Superior temporal gyrus (tissue), 1 donor: ENCODE measurements around the gene DDX28.
"Not testable (repeated sequence)": the region's sequence is repeated elsewhere in the genome, so short reads cannot be mapped to it uniquely, and the experiment has no call there.

Experiments used
- DNase-seq: peaks from one replicate; pipeline ENCODE4 v3.0.0-alpha.2; 2016; ENCODE audit errors: extremely low spot score

Gene DDX28

DNA sequence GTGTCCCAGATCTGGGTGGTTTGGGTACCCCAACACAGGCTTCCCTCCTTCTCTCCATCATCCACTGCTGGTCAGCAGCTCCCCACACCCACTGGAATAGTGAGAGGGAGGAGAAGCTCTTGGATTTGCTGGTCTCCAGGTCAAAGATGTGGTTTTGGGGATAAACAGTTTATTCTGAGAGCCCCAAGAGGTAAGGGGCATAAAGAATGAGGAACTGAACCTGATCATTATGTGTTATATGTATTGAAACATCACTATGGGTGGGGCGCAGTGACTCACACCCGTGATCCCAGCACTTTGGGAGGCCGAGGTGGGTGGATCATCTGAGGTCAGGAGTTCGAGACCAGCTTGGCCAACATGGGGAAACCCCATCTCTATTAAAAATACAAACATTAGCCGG, 27.6 kb downstream of the DDX28 start:
- DNase-seq, result no peak

- DNase-seq, result not testable (repeated sequence)
Observed at GRCh38 chr16:67994040-67994408, 29.0 kb downstream of the DDX28 start.

GRCh38 chr16:67993207-67994039, 29.6 kb downstream of the DDX28 start:
- peak; percentile 58 for DNase-seq

DNA sequence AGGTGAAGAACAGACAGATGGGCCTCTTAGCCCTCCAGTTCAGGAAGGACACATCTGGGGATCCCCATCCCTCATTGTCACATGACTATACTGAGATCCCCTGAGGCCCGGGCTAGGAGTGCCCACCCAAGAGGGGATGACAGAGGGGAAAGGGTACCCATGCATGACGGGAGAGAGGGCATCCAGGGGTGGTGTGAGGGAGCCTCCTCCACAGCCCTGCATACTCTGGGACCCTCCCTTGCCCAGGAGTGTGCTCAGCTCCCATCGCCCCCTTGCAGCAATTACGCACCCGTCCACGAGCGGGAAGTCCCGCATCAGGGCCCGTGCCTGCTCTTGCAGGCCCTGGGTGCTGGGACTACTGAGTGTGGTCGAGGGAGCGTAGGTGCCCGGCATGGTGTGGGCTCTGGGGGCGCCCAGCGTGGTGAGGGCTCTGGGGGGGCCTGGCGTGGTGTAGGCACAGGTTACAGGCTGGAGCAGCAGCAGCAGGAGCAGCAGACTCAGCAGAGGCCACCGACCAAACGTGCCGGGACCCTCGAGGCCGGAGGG, 30.3 kb downstream of the DDX28 start:
- no peak for DNase-seq

GRCh38 chr16:67990018-67990386, 33.0 kb downstream of the DDX28 start:
- no peak for DNase-seq

DNA sequence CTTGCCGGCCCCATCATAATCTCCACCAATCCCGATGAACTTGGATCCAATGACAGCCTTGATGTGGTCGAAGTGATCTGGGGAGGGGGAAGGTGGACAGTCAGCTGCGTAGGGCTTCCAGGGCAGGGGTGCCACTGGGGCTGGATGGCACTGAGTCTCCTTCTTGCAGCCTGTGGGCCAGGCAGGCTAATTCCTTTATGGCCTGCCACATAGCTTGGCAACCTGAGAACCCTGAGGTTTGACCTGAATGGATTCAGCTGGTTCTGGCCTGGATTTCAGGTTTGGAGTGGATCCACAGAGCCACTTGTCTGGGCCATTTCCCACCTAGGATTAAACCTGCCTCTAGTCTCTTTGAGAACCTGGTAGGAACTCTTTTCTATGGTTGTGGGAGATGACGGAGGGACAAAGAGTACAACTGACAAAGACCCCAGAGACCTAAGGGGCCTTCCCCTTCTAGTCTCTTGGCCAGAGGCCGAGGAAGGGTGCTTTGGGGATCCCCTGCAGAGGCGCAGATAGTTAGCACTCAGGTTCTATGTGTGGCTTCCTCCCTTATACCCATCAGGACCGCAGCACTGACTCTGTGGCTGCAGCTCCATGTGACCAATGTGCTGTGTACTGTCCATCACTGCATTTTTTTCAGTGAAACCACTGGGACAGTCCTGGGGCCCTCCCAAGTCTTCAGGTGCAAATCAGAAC, 33.6 kb downstream of the DDX28 start:
- DNase-seq, result no peak

DNA sequence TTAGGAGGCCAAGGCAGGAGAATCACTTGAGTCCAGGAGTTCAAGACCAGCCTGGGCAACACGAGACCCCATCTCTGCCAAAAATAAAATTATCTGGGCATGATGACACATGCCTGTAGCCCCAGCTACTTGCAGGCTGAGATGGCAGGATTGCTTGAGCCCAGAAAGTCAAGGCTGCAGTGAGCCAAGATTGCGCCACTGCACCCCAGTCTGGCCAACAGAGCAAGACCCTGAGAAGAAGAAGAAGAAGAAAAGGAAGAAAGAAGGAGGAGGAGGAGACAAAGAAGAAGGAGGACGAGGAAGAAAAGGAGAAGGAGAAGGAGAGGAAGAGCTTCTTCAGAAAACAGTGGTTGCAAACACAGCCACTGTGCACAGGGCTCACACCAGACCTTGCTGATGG, 34.4 kb downstream of the DDX28 start:
- no peak for DNase-seq

DNA sequence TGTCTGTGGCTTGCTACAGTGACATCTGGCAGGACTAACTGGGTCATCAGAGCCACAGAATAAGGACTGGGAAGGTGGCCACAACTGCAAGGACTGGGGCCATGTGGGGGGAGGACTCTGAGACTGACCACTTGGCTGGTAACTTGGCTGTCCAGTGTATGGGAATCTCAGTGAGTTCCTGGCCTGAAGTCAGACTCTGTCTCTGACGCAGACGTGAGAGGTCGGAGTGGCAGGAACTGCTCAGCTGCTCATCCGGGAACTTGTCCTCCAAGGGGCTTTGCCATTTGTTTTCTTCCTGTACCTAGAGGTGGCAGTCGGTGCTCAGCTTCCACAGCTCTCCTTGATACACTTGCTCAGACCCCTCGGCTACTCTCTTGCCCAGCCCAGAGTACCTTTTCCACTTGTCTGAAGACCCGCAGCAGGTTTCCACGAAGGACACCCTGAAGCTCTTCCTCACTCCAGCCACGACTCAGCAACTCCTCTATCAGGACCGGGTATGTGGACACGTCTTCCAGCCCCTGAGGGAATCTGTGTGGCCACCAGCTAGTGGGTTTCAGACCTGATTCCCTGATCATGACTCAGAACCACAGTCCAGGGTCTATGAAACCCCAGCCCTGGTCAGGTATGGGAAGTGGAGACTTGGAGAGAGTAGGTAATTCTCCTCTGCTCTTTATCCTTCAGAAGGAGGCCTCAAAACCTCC, 35.4 kb downstream of the DDX28 start:
- DNase-seq, result no peak

- no peak for DNase-seq
Observed at GRCh38 chr16:67986949-67987348, 36.1 kb downstream of the DDX28 start.

DNA sequence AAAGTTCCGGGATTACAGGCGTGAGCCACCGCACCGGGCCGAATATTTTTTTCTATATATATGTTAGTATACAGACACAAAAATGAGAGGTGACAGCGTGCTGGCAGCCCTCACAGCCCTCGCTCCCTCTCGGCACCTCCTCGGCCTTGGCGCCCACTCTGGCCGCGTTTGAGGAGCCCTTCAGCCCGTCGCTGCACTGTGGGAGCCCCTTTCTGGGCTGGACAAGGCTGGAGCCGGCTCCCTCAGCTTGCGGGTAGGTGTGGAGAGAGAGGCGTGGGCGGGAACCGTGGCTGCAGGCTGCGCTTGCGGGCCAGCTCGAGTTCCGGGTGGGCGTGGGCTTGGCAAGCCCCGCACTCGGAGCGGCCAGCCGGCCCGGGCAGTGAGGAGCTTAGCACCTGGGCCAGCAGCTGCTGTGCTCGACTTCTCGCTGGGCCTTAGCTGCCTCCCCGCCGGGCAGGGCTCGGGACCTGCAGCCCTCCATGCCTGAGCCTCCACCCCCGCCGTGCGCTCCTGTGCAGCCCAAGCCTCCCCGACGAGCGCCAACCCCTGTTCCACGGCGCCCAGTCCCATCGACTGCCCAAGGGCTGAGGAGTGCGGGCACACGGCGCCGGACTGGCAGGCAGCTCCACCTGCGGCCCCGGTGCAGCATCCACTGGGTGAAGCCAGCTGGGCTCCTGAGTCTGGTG, 40.9 kb downstream of the DDX28 start:
- DNase-seq, result no peak

GRCh38 chr16:67979955-67980678, 42.9 kb downstream of the DDX28 start, which contains the start of gene DPEP3:
Gene DPEP3, minus strand, starts transcription at chr16:67980499. Its CDS starts 119 bp downstream, at chr16:67980380.
- no peak for DNase-seq

- no peak for DNase-seq
Observed at GRCh38 chr16:67977469-67978227, 45.4 kb downstream of the DDX28 start.

GRCh38 chr16:67977005-67977404, 46.0 kb downstream of the DDX28 start:
- no peak for DNase-seq

DNA sequence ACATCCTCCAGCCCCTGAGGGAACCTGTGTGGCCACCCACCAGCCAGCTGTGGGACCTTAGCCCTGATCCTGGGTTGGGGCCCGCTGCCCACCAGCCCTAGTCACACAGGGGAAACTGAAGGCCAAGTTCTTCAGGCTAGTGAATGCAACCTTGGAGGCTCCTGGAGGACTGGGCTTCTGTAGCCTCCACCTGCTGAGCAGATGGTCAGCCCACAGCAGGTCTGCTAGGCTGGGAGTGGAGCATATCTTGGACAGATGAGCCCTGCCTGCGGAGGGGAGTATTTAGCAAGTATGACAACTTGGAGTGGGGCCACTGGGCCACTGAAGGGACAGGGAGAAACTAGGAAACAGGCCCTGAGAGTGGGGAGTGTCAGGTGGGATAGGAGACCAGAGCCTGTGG, 46.8 kb downstream of the DDX28 start:
- no peak for DNase-seq

DNA sequence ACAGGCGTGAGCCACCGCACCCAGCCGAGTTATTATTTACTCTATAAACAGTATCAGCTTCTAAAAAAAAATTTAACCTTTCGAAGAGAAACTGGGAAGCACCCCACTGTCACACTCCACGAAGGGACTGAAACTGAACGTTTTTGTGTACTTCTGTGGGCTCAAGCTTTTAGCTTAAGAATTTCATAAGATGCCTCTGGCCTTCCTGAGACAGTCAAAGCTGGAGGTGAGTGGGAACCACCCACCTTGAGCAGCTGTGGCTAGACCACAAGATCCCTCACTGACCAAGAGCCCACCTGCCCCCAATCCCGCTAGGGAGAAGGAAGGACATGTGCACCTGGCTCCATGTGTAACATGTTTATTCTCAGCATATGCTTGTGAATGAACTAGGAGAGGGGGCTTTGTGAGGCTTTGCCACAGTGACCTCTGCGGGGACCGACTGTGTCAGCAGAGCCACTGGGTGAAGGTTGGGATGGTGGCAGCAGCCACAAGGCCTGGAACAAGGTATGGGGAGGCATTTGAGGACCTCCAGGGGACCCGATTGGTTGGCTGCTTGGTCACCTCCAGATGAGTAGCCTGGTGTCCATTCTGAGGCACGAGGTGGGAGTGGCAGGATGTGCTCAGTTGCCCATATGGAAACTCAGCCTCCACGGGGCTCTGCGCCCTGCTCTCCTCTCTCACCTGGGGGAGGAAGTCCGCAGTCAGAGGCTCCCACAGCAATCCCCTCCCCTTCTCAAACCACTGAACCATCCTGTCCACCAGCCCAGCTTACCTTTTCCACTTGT, 47.5 kb downstream of the DDX28 start:
- no peak for DNase-seq

DNA sequence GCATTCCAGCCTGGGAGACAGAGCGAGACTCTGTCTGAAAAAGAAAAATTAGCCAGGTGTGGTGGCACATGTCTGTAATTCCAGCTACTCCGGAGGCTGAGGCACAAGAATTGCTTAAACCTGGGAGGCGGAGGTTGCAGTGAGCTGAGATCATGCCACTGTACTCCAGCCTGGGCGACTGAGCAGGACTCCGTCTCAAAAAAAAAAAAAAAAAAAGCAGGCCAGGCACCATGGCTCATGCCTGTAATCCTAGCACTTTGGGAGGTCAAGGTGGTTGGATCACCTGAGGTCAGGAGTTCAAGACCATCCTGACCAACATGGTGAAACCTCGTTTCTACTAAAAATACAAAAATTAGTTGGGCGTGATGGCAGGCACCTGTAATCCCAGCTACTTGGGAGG, 50.7 kb downstream of the DDX28 start:
- not testable (repeated sequence) for DNase-seq

DNA sequence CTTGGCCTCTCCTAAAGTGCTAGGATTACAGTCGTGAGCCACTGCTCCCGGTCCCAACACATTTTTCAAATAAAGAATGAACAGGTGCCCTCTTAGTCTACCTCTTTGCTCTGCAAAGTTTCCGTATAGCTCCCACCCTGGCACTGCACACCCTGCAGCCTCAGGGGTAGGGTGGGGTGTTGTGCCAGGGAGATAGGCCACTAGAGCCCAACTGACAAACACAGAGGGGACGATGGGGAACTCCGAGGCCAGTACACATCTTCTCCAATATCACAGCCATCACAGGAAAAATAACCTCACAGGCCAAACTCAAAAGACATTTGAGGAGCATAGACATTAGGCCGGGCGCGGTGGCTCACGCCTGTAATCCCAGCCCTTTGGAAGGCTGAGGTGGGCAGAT, 51.9 kb downstream of the DDX28 start:
- no peak for DNase-seq
